Liver (tissue), 3 donors: ENCODE measurements around the gene NRROS.

Source experiments
- JUND ChIP-seq, 2 donors: IDR thresholded peaks; 2 replicates each; pipeline ENCODE4 v1.6.1; 2016; ENCODE audit warnings: antibody characterized with exemption in 2 of 2
- RAD21 ChIP-seq, 2 donors: IDR thresholded peaks; 2 replicates each; pipeline ENCODE4 v1.6.1; 2016; ENCODE audit warnings: antibody characterized with exemption in 2 of 2, mild to moderate bottlenecking in 2 of 2
- REST ChIP-seq: IDR thresholded peaks from 2 replicates; pipeline ENCODE4 v1.6.1; 2016; ENCODE audit warnings: antibody characterized with exemption, mild to moderate bottlenecking
- TF ChIP-seq, protein P1 (sequence below): fragments of 150-350 bp; IDR thresholded peaks from 2 replicates; pipeline ENCODE4 v1.5.1; 2017; ENCODE audit warnings: improper control_type of control experiment, low read depth, low read length; ENCODE audit not compliant: missing input control
- donor health status: healthy.
- donor health status: healthy.

DNA sequence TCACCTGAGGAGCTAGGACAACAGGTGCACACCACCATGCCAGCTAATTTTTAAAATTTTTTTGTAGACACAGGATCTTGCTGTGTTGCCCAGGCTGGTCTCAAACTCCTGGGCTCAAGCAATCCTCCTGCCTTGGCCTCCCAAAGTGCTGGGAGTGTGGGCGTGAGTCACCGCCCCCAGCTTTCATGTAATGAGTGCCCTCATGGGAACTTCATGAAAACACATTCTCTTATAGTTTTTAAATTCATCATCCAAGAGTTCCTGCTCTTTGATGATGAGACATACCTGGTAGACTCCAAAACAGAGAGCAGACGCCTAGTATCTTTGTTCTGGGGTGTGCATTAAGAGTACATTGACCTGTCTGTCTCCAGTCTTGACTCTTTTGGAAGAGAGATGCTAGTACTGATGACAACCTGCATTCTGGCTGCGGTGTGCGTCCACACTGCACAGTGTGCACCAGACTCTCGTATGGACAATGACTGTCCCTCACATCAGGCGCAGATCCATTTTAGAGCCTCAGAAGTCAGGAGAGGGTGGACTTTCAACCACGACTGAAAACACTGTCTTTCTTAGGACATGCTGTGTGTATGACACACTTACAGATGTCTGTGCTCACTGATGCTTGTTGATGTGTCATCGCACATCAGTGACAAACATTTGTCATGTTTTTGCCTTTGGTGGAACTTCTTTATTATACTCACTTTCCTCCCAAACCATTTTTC lies 2.0 kb downstream of the NRROS start:
- TF ChIP-seq, protein P1, sequence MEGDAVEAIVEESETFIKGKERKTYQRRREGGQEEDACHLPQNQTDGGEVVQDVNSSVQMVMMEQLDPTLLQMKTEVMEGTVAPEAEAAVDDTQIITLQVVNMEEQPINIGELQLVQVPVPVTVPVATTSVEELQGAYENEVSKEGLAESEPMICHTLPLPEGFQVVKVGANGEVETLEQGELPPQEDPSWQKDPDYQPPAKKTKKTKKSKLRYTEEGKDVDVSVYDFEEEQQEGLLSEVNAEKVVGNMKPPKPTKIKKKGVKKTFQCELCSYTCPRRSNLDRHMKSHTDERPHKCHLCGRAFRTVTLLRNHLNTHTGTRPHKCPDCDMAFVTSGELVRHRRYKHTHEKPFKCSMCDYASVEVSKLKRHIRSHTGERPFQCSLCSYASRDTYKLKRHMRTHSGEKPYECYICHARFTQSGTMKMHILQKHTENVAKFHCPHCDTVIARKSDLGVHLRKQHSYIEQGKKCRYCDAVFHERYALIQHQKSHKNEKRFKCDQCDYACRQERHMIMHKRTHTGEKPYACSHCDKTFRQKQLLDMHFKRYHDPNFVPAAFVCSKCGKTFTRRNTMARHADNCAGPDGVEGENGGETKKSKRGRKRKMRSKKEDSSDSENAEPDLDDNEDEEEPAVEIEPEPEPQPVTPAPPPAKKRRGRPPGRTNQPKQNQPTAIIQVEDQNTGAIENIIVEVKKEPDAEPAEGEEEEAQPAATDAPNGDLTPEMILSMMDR: no peak
- TF ChIP-seq JUND (IDR thresholded peaks at IDR 0.05) (no peak), RAD21 (IDR thresholded peaks at IDR 0.05) (no peak), REST (no peak)
